Muscle of back (tissue), 13 donors: ENCODE data around the gene MAP3K2. TPM values are rescaled to one million over a fixed set of nuclear protein-coding genes. Genes with fewer than 3 reads are reported as not detected.

ENCODE experiments used
- DNase-seq, 3 donors: peaks; one replicate each; pipeline versions ENCODE4 v3.0.0 to v3.0.0-alpha.2; 2013
- long read RNA-seq, 9 donors: transcript quantifications; one replicate each; lab custom pipeline, GENCODE V29; 2026
- polyA plus RNA-seq, 10 donors: library from polyadenylated mRNA; unstranded; fragments of 120-200 nt; gene quantifications; one replicate each; pipeline ENCODE4 v1.2.1, GENCODE V29; 2013; ENCODE audit not compliant: insufficient read length in 10 of 10

The MAP3K2 gene
- polyA plus RNA-seq, result 10 to 100 TPM; 13.1 to 20.1 (median 17.4) TPM
- long read RNA-seq, donor 1, result 0 reads
- long read RNA-seq, donor 2, partial matches to known transcripts, result 0 of 5 reads
- long read RNA-seq, donor 2, other reads (novel, unspliced or antisense), result 5 of 5 reads
- long read RNA-seq, donor 3, result 0 reads
- long read RNA-seq, donor 4, result 0 reads
- long read RNA-seq, donor 5, result 0 reads
- long read RNA-seq, donor 6, partial matches to known transcripts, result 6 of 6 reads
- long read RNA-seq, donor 6, other reads (novel, unspliced or antisense), result 0 of 6 reads
- long read RNA-seq, donor 7, result 0 reads
- long read RNA-seq, donor 8, result 0 reads
- long read RNA-seq, donor 9, result 0 reads

GRCh38 chr2:127387655-127388422 lies at the start of gene MAP3K2:
MAP3K2 (minus strand) TSS chr2:127387975; CDS start chr2:127343129, 44,846 bp downstream.
- peak; percentile 94 to 96 (median 94) for DNase-seq

- no peak for DNase-seq
Observed at GRCh38 chr2:127437056-127437455, 49.3 kb upstream of the MAP3K2 start.

GRCh38 chr2:127434515-127434914 lies 46.7 kb upstream of the MAP3K2 start:
- DNase-seq, result no peak

- DNase-seq, result no peak
Observed at GRCh38 chr2:127431408-127432023, 43.7 kb upstream of the MAP3K2 start.

GRCh38 chr2:127429844-127430425 lies 42.2 kb upstream of the MAP3K2 start:
- no peak for DNase-seq

- no peak for DNase-seq
Observed at GRCh38 chr2:127429291-127429690, 41.5 kb upstream of the MAP3K2 start.

- DNase-seq, result no peak
Observed at GRCh38 chr2:127428815-127429109, 41.0 kb upstream of the MAP3K2 start.

- DNase-seq, result no peak
Observed at GRCh38 chr2:127428057-127428814, 40.5 kb upstream of the MAP3K2 start.

- no peak for DNase-seq
Observed at GRCh38 chr2:127427376-127428056, 39.7 kb upstream of the MAP3K2 start.

GRCh38 chr2:127426501-127427354 lies 39.0 kb upstream of the MAP3K2 start:
- no peak for DNase-seq

GRCh38 chr2:127425540-127426490 lies 38.0 kb upstream of the MAP3K2 start:
- DNase-seq, result no peak

GRCh38 chr2:127424598-127425520 lies 37.1 kb upstream of the MAP3K2 start:
- DNase-seq, result no peak

GRCh38 chr2:127423880-127424279 lies 36.1 kb upstream of the MAP3K2 start:
- no peak for DNase-seq

- DNase-seq, result no peak
Observed at GRCh38 chr2:127423478-127423843, 35.7 kb upstream of the MAP3K2 start.

GRCh38 chr2:127422559-127423477 lies 35.0 kb upstream of the MAP3K2 start:
- no peak for DNase-seq

- no peak for DNase-seq
Observed at GRCh38 chr2:127421871-127422558, 34.2 kb upstream of the MAP3K2 start.
